Kidney epithelial cell (primary cell): Measurements from ENCODE around the gene SNAP25. TPM values are rescaled to one million over a fixed set of nuclear protein-coding genes. Genes with fewer than 3 reads are reported as not detected.

Experiments used
- DNase-seq: peaks from one replicate; pipeline ENCODE4 v3.0.0-alpha.2; 2010; ENCODE audit warnings: low read depth
- H3K27me3 ChIP-seq: 2 replicates; pipeline ENCODE4 v1.6.0; 2011; ENCODE audit warnings: low read length; ENCODE audit not compliant: control insufficient read depth, insufficient read depth
- H3K36me3 ChIP-seq: 2 replicates; pipeline ENCODE4 v1.5.1; 2011; ENCODE audit warnings: low read length; ENCODE audit not compliant: control insufficient read depth, insufficient read depth
- H3K4me3 ChIP-seq: 2 replicates; pipeline ENCODE4 v1.5.1; 2011; ENCODE audit warnings: low read depth, mild to moderate bottlenecking, control low read depth, low read length
- CTCF ChIP-seq: IDR thresholded peaks from 2 replicates; pipeline ENCODE4 v1.5.1; 2011; ENCODE audit warnings: mild to moderate bottlenecking, moderate library complexity, low read length, control low read depth, inconsistent platforms; ENCODE audit not compliant: insufficient read depth, poor library complexity, severe bottlenecking
- total RNA-seq: library from RNA; depleted of rRNA; stranded (reverse); fragments of >200 nt; gene quantifications from 2 replicates; pipeline ENCODE4 v1.2.3, GENCODE V29; 2015

SNAP25 gene
- total RNA-seq, 1 donor from 2014 or later, result 1.0 TPM

DNA sequence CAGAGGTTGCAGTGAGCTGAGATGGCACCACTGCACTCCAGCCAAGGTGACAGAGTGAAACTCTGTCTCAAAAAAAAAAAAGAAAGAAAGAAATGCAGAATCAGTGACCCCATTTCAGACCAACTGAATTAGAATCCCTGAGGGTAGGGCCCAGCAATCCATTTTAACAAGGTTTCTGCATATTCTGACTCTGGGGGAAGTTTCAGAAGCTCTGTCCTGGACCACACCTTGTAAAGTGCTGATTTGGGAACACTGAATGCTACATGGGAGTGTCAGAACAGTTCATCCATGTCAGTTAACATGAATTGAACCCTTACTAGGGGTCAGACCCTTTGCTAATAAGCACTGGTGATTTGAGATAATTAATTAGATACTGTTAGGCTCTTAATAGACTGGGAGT is 52.0 kb downstream of the SNAP25 start:
- H3K27me3 ChIP-seq, result no peaks in the 10 kb centered on the region
- no peaks in the 10 kb centered on the region for H3K36me3 ChIP-seq
- no peak for TF ChIP-seq CTCF
- DNase-seq, result no peak
- H3K4me3 ChIP-seq, result no peak overlapping the region

DNA sequence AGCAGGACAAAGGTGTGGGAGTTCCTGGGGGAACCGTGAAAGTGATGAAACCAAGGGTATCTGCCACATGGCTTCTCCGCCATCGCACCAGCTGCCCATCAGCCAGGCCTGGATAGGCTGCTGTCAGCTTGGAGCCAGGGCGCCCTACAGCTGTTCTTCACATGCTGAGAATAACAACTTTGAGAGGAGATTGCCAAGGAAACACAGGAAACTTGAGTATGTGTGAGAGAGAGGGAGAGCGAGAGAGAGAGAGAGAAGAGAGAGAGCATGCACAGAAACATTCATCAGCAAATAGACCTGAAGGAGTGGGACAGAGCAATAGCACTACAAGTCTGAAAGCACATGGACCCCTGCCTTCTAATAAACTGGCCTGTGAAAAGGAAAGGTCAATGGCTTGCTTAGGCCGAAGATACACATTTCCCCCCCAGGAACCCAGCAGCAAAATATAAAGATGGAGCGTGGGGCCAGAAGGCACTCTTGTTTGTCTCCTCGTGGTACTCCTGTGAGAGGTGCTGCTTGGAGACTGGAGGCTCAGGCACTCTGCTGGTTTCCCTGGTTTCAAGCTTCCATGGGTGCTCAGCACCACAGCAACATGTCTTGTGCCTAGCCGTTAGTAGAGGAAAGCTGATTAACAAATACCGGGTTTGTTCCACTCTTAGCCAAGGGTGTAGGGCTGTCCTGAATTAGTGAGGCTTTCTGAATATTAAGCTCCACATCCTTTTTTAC is 53.0 kb downstream of the SNAP25 start:
- DNase-seq, result no peak
- Histone ChIP-seq H3K4me3 (no peak overlapping the region), H3K36me3 (no peaks in the 10 kb centered on the region), H3K27me3 (no peaks in the 10 kb centered on the region)
- no peak for TF ChIP-seq CTCF

DNA sequence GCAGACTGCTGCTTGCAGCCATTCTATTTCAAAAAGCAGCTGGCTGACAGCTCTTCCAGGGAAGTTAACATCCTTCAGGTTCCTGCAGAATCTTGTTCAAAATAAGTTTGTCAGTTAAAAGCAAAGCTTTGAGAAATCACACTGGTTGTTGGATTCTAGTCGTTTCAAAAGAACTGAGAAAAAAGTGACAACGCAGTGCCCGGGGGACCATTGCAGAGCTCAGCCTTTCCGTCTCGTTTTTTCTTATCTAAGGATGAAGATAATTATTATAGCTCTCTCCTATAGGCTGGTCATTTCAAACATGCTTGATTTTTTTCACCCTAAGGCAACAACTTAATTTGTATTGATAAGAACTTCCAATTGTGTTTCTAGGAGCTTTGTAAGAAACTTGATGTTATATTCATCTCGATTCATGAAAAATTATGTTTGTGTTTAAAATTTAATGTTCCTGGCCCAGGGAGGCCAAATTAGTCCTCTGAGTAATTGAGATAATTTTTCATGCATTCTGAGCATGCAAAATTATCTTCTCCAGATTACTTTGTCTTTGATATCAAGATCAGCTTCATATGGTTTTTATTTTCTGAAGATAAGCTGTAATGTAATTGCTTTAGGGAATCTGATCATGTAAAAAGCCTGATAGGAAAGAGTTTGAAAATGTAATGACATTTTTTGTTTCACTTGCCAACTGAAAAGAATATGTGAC is 58.4 kb downstream of the SNAP25 start:
- no peak for TF ChIP-seq CTCF
- Histone ChIP-seq H3K4me3 (no peak overlapping the region), H3K36me3 (no peaks in the 10 kb centered on the region), H3K27me3 (no peaks in the 10 kb centered on the region)
- no peak for DNase-seq

GRCh38 chr20:10277616-10278015 is 59.0 kb downstream of the SNAP25 start:
- no peaks in the 10 kb centered on the region for H3K27me3 ChIP-seq
- no peak overlapping the region for H3K4me3 ChIP-seq
- H3K36me3 ChIP-seq, result no peaks in the 10 kb centered on the region
- no peak for TF ChIP-seq CTCF
- DNase-seq, result no peak

- Histone ChIP-seq H3K27me3 (no peaks in the 10 kb centered on the region), H3K4me3 (no peak overlapping the region), H3K36me3 (no peaks in the 10 kb centered on the region)
- no peak for TF ChIP-seq CTCF
- no peak for DNase-seq
These were observed 59.8 kb downstream of the SNAP25 start for GRCh38 chr20:10278412-10278811.
